Transverse colon (tissue), 4 donors: ENCODE measurements around the gene ATG7. TPM values are rescaled to one million over a fixed set of nuclear protein-coding genes. Genes with fewer than 3 reads are reported as not detected.
A peak's percentile ranks its signal among the peaks of the same experiment; 100 is the strongest.
"Not testable (repeated sequence)": the region's sequence is repeated elsewhere in the genome, so short reads cannot be mapped to it uniquely, and the experiment has no call there.

Source experiments
- DNase-seq: peaks from one replicate; pipeline ENCODE4 v3.0.0-alpha.2; 2019
- H3K27ac ChIP-seq, 4 donors: fragments of 200-600 bp; sonication (generic); 2 replicates each; pipeline ENCODE4 v1.5.1; 2016 to 2018; ENCODE audit warnings: inconsistent platforms in 4 of 4
- H3K27me3 ChIP-seq: fragments of 200-600 bp; sonication (generic); 2 replicates; pipeline ENCODE4 v1.5.1; 2017; ENCODE audit warnings: inconsistent platforms
- H3K36me3 ChIP-seq, 4 donors: fragments of 200-600 bp; sonication (generic); 2 replicates each; pipeline ENCODE4 v1.5.1; 2017 to 2019; ENCODE audit warnings: inconsistent platforms in 4 of 4
- H3K4me1 ChIP-seq, 4 donors: fragments of 200-600 bp; sonication (generic); 2 replicates each; pipeline ENCODE4 v1.5.1; 2017 to 2020; ENCODE audit warnings: inconsistent platforms in 4 of 4
- H3K4me3 ChIP-seq, 4 donors: fragments of 200-600 bp; sonication (generic); 1 replicate in 1 of 4; 2 replicates in 3 of 4; pipeline versions ENCODE4 v1.5.1 to v1.6.1; 2017 to 2019; ENCODE audit warnings: inconsistent platforms in 4 of 4
- H3K9me3 ChIP-seq, 2 donors: fragments of 200-600 bp; sonication (generic); 2 replicates each; pipeline ENCODE4 v1.5.1; 2017 to 2019; ENCODE audit warnings: inconsistent platforms in 2 of 2
- CTCF ChIP-seq, 5 experiments: fragments of 200-600 bp in 3 of 5; fragments of 450-650 bp in 2 of 5; sonication (generic) in 3 of 5; IDR thresholded peaks; 1 replicate in 2 of 5; 2 replicates in 3 of 5; pipeline ENCODE4 v1.5.1; 2016 to 2017; ENCODE audit warnings: antibody characterized with exemption in 5 of 5, inconsistent platforms in 3 of 5, mild to moderate bottlenecking in 2 of 5, moderate library complexity in 1 of 5
- EP300 ChIP-seq: sonication (generic); formaldehyde crosslinking; IDR thresholded peaks from one replicate; pipeline ENCODE4 v1.6.1; 2017; ENCODE audit warnings: antibody characterized with exemption, low read depth
- POLR2A ChIP-seq: fragments of 450-650 bp; IDR thresholded peaks from one replicate; pipeline ENCODE4 v1.6.1; 2016; ENCODE audit warnings: antibody characterized with exemption, mild to moderate bottlenecking, moderate library complexity
- POLR2AphosphoS5 ChIP-seq, 3 donors: sonication (generic); formaldehyde crosslinking; IDR thresholded peaks; one replicate each; pipeline ENCODE4 v1.6.1; 2016; ENCODE audit warnings: antibody characterized with exemption in 3 of 3
- WGBS, 2 donors: methylation state at CpG; one replicate each; pipeline ENCODE4 v1.1.5; 2018; ENCODE audit warnings: low coverage in 1 of 2; 5-methylcytosine and 5-hydroxymethylcytosine counted together
- in situ Hi-C, 4 donors: fragments of 200-750 bp; cut with MboI; loops; one replicate each; pipeline versions ENCODE4 v1.15.0 to v1.15.1; 2017; ENCODE audit warnings: low sequenced_read_pairs in 3 of 4, low pct_ligation_motif_present in 1 of 4, low pct_unique_long_range_greater_than_20kb in 1 of 4
- intact Hi-C: fragments of 100-400 bp; cut with DNase I; formaldehyde crosslinking; loops from one replicate; pipeline ENCODE4 v1.15.1; 2023; ENCODE audit warnings: low total_unique reads
- total RNA-seq, 4 donors: library from RNA; depleted of rRNA; stranded (reverse); fragments of >200 nt; gene quantifications; one replicate each; pipeline ENCODE4 v1.1.0, GENCODE V29; 2016

ATG7 gene
- total RNA-seq, 4 donors from 2014 or later = 44.5 to 122 (median 75.0) TPM

DNA sequence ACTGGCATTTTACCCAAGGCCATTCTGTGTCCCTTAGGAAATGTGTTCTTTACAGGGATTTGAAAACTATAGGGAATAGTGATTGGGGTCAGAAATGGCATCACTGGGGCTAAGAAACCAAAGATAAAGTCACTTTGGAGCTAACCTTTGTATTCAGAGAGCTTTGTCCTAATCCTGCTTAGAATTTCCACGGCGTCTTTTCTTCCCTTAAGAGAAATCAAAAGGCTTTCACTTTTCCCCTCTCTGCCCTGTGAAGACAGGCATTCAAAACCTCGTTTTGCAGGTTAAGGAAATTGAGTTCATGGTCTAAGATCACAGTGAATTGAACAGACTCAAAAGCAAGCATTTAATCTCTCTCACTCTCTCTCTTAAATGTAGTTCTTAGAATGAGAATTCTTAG lies 189.0 kb downstream of the ATG7 start:
- intact Hi-C loops (no loop called here), in situ Hi-C loops (no loop called here)
- Histone ChIP-seq H3K27ac (no peak overlapping the region), H3K27me3 (no peaks in the 10 kb centered on the region), H3K4me3 (no peak overlapping the region), H3K4me1 (peaks cover 0 to 14% (median 2%) of the 10 kb centered on the region in 4 donors), H3K36me3 (no peaks in the 10 kb centered on the region), H3K9me3 (no peaks in the 10 kb centered on the region)
- TF ChIP-seq POLR2A (no peak), EP300 (no peak), POLR2AphosphoS5 (IDR thresholded peaks at IDR 0.05) (no peak), CTCF (IDR thresholded peaks at IDR 0.05) (no peak)
- no peak for DNase-seq
- 75 to 91% methylated on average over 3 of the region's 3 CpGs for WGBS, 2 donors

GRCh38 chr3:11462673-11463072 lies 190.5 kb downstream of the ATG7 start:
- H3K9me3 ChIP-seq, H3K36me3 ChIP-seq, H3K4me3 ChIP-seq, intact Hi-C loops, H3K27ac ChIP-seq, H3K27me3 ChIP-seq, DNase-seq, in situ Hi-C loops: not testable (repeated sequence)
- H3K4me1 ChIP-seq = peaks cover 0 to 21% (median 2%) of the 10 kb centered on the region in 4 donors
- 92 to 94% methylated on average over 4 of the region's 4 CpGs for WGBS, 2 donors

DNA sequence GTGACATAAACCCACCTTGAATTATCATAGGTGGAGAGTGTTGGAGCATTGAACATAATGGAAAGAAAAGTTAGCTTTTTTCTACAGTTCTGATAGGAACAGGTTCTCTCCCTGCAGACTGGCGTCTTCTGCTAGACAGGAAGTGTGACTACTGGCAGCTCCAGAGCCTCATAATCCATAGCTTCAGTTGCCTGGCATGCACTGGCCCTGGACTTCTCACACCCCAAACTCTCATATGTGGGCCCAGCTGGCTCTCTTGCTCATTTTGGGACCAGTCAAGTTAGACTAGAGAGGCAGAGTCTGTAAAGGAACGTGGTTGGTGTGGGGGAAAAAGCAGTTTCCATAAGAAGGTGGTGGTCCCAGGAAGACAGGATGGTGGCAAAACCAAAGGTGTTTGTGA lies 191.4 kb downstream of the ATG7 start:
- H3K9me3 ChIP-seq = no peaks in the 10 kb centered on the region
- H3K4me3 ChIP-seq = no peak overlapping the region
- DNase-seq = no peak
- no peak overlapping the region for H3K27ac ChIP-seq
- intact Hi-C loops = no loop called here
- in situ Hi-C loops = no loop called here
- no peaks in the 10 kb centered on the region for H3K36me3 ChIP-seq
- no peak for TF ChIP-seq POLR2A
- no peaks in the 10 kb centered on the region for H3K27me3 ChIP-seq
- 91 to 100% methylated on average over 1 to 2 of the region's 2 CpGs for WGBS, 2 donors
- peaks cover 0 to 21% (median 2%) of the 10 kb centered on the region in 4 donors for H3K4me1 ChIP-seq

DNA sequence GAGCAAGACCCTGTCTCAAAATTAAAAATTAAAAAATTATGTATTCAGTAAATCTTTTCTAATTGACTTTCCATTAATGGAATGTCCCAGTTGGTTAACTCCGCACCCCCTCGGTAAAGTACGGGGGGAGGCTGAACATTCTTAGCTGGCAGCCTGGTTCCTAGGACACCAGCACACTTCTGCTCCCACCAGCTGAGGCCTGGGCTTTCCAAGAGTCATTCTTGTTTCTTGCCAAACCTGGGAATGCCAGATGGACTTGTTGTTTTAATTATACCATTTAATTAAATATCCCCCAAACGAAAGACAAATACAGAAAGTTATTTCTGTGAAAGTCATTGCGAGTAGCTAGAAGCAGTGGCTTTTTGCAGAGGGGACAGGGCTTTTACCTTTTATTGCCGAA lies 192.2 kb downstream of the ATG7 start:
- DNase-seq = no peak
- Histone ChIP-seq H3K27ac (peak overlapping the region; percentile 79 to 87 (median 80)), H3K36me3 (no peaks in the 10 kb centered on the region), H3K4me1 (peaks cover 0 to 21% (median 2%) of the 10 kb centered on the region in 4 donors), H3K4me3 (no peak overlapping the region), H3K27me3 (no peaks in the 10 kb centered on the region), H3K9me3 (no peaks in the 10 kb centered on the region)
- no peak for TF ChIP-seq POLR2AphosphoS5 (IDR thresholded peaks at IDR 0.05)
- no peak for TF ChIP-seq POLR2A
- TF ChIP-seq CTCF (IDR thresholded peaks at IDR 0.05) = no peak
- TF ChIP-seq EP300 = no peak
- intact Hi-C loops = no loop called here
- in situ Hi-C loops = no loop called here
- 85 to 90% methylated on average over 4 to 6 of the region's 6 CpGs for WGBS, 2 donors

DNA sequence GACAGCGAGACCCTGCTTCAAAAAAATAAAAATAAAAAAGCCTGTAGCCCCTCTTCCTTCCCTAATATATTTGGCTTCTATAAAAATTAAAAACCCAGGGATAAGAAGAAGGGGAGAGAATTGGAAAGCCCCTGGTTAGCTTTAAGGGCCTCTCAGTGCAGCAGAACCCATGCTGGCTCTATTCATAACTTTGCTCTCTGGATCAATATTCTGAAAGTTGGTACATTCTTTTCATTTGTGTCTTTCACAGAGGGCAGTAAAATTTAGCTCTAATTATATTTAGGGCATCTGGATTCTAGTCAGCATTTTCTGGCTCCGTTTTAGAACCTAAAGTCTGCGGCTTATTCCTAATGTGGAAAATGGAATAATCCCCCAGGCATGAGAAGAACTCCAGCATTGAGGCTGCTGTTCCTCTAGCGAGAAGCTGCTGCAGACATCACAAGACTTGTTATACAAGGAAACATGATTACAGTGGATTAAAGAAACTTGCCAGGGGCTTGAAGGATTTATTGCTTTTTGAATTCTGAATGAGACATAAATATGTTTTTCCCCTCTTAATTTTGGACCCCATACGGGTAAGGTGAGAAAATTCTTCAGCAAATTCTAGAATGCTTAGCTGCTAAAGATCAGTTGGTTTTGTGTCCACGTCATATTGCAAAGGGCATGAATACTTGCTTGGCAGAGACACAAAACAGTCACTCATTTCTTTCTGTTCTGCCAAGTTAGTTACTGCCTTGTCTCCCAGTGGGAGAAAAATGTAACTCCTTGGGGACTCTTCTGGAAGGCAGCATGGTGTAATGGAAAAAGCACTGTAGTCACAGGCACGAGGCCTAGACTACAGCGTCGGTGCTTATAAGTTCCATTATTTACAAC lies 193.8 kb downstream of the ATG7 start:
- intact Hi-C loops = no loop called here
- Histone ChIP-seq H3K9me3 (no peaks in the 10 kb centered on the region), H3K27me3 (no peaks in the 10 kb centered on the region), H3K4me1 (peaks cover 0 to 21% (median 2%) of the 10 kb centered on the region in 4 donors), H3K27ac (peak overlapping the region; percentile 79 to 87 (median 80)), H3K4me3 (no peak overlapping the region), H3K36me3 (no peaks in the 10 kb centered on the region)
- in situ Hi-C loops = no loop called here
- TF ChIP-seq POLR2AphosphoS5 (IDR thresholded peaks at IDR 0.05) = peak; percentile 76 to 83 (median 82)
- TF ChIP-seq POLR2A = no peak
- TF ChIP-seq EP300 = peak; percentile 73
- peak in 1 of 5 experiments; percentile 15 for TF ChIP-seq CTCF (IDR thresholded peaks at IDR 0.05)
- DNase-seq = no peak
- WGBS, 2 donors = 72 to 77% methylated on average over 4 to 9 of the region's 9 CpGs
